GM19455 (cell line): ENCODE data around the gene NSMF.
A peak's percentile ranks its signal among the peaks of the same experiment; 100 is the strongest.
"Not testable (repeated sequence)": the region's sequence is repeated elsewhere in the genome, so short reads cannot be mapped to it uniquely, and the experiment has no call there.

Experiments used
- ATAC-seq: cut with Tn5 transposase; IDR thresholded peaks from one replicate; pipeline ENCODE4 v1.9.1; 2021; ENCODE audit not compliant: unreplicated experiment

The NSMF gene

GRCh38 chr9:137459601-137460362 is 648 bp upstream of the NSMF start:
- no peak for ATAC-seq

GRCh38 chr9:137458194-137459151 is 661 bp downstream of the NSMF start:
- peak; percentile 22 for ATAC-seq

- no peak for ATAC-seq
These were observed 1.5 kb downstream of the NSMF start for GRCh38 chr9:137457406-137458193.

GRCh38 chr9:137456864-137457405 is 2.2 kb downstream of the NSMF start:
- no peak for ATAC-seq

- ATAC-seq: no peak
These were observed 2.9 kb downstream of the NSMF start for GRCh38 chr9:137456061-137456863.

GRCh38 chr9:137455359-137455991 is 3.7 kb downstream of the NSMF start:
- no peak for ATAC-seq

- ATAC-seq: no peak
These were observed 4.4 kb downstream of the NSMF start for GRCh38 chr9:137454597-137455358.

- no peak for ATAC-seq
These were observed 5.0 kb downstream of the NSMF start for GRCh38 chr9:137454145-137454596.

GRCh38 chr9:137453643-137454081 is 5.5 kb downstream of the NSMF start:
- no peak for ATAC-seq

GRCh38 chr9:137452761-137453642 is 6.1 kb downstream of the NSMF start:
- no peak for ATAC-seq

GRCh38 chr9:137452006-137452760 is 7.0 kb downstream of the NSMF start:
- no peak for ATAC-seq

GRCh38 chr9:137451264-137452005 is 7.7 kb downstream of the NSMF start:
- ATAC-seq: not testable (repeated sequence)

GRCh38 chr9:137450539-137451222 is 8.5 kb downstream of the NSMF start:
- not testable (repeated sequence) for ATAC-seq

- ATAC-seq: no peak
These were observed 9.1 kb downstream of the NSMF start for GRCh38 chr9:137449931-137450538.
